GM20000 (cell line): ENCODE measurements around the gene GRIK5.
A peak's percentile ranks its signal among the peaks of the same experiment; 100 is the strongest.

ENCODE experiments used
- DNase-seq: peaks from one replicate; pipeline ENCODE4 v3.0.0; 2012; ENCODE audit warnings: low spot score
- CTCF ChIP-seq: IDR thresholded peaks from 2 replicates; pipeline ENCODE4 v1.5.1; 2012; ENCODE audit warnings: mild to moderate bottlenecking, control low read depth; ENCODE audit errors: extremely low read depth, missing control alignments

Gene GRIK5

GRCh38 chr19:41956621-41957020 is 113.4 kb downstream of the GRIK5 start:
- no peak for DNase-seq

DNA sequence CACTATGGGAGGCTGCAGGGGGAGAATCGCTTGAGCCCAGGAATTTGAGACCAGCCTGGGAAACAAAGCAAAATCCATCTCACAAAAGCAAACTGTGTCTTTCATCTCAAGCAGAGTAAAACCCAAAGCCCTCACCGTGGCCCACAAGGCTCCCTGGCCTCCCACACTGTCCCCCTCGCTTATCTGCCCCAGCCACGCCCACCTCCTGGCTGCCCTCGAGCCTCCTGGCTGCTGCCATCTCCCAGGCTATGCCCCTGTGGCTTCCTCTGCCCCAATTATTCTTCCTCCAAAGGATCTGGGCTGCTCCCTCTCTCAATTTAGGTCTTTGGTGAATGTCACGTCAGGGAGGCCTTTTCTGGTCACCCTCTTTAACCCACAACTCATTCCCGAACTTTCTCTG is 114.5 kb downstream of the GRIK5 start:
- TF ChIP-seq CTCF = no peak

More at GRCh38 chr19:41956621-41957020, 113.4 kb downstream of the GRIK5 start:
- TF ChIP-seq CTCF = no peak

GRCh38 chr19:41951686-41952172 is 118.3 kb downstream of the GRIK5 start:
- DNase-seq = peak; percentile 85
- peak; percentile 98 for TF ChIP-seq CTCF

More for the DNA sequence above, 114.5 kb downstream of the GRIK5 start:
- DNase-seq = no peak
